Endometrium (tissue), 2 donors: ENCODE results near the gene TMEM108.

Experiments used
- FAIRE-seq: peaks from 2 replicates; lab custom pipeline; 2012; peaks lifted over from hg19 to GRCh38; lab: Jason Lieb, UNC
- donor health status: control.
- donor health status: control.

The TMEM108 gene

GRCh38 chr3:133055339-133055738 is 17.1 kb downstream of the TMEM108 start:
- FAIRE-seq, result no peak

DNA sequence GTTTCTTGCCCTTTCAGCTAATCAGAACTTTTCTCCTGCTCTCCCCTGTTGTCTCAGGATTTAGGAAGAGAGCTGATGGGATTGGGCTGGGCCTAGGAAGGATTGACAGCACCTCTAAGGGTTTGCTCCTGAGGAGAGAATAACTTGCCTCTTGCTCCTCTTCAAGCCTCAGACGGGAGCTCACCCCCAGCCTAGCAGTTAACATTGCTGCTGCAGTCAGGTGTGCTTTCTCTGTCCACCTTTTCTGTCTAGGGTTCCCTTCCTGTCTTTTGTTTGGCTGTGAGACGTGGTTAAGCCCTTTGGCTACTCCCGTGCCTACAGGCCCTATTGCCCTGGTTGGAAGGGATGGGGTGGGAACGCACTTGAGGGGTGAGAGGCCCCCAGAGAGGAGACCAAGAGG is 20.1 kb downstream of the TMEM108 start:
- no peak for FAIRE-seq

DNA sequence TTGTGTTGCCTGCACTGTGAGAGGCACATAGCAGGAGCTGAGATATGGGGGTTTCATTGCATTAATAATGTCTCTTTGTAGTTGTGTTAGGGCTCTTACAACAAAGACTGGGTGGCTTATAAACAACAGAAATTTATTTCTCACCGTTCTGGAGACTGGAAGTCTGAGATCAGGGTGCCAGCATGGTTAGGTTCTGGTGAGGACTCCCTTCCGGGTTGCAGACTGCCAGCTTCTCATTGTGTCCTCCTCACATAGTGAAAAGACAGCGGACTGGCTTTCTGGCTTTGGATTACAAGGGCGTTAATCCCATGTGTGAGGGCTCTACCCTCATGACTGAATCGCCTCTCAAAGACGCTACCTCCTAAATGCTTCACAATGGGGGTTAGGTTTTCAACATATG is 20.6 kb downstream of the TMEM108 start:
- no peak for FAIRE-seq

- FAIRE-seq, result no peak
Measured at GRCh38 chr3:133065193-133065961, 27.2 kb downstream of the TMEM108 start.

DNA sequence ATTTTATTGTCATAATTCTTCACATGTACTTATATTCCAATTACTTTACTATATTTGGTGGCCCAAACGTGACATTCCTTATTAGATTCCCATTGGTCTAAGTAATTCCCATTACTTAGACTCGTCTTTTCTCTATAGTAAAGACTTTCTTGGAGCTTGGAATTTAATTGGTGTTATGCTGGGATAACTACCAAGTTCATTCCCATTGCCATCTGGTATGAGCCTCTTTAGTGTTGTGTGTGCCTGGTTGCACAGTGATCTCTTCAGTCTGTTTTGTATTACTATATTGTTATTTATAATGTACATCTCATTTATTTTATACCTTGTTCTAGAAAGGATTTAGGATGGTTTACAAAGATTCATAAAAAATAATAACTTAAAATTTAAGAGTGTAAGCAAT is 27.8 kb downstream of the TMEM108 start:
- FAIRE-seq, result no peak

DNA sequence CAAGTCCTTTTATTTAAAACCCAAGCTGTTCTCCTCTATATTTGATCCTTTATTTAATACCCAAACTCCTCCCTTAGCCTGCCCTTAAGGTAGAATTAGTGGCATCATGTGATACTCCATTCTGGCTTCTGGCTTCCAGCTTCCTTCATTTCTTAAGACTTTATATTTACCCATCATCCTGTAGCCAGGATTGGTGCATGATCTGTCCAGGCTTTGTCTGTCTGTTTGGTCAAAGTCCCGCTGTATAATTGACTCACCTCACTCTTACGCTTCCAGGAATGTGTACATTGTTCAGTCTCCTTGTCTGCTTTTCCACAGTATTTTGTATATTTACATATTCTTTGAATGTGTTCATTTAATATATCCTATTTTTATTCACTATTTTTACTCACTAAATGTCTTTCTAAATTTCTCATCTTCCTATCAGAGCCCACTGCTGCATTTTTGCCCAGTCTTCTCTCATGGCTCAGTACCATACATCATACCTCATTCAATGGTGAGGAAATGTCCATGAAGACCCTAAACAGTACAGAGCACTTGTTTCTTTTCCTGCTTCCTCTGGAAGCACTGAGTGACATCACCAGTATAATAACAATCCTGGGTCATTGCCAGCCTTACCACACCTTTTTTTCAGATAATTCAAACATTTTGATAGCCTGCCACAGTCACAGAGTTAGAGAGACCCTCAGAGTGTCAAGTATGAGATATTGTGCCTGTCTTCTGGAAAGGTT is 31.5 kb downstream of the TMEM108 start:
- FAIRE-seq, result no peak

DNA sequence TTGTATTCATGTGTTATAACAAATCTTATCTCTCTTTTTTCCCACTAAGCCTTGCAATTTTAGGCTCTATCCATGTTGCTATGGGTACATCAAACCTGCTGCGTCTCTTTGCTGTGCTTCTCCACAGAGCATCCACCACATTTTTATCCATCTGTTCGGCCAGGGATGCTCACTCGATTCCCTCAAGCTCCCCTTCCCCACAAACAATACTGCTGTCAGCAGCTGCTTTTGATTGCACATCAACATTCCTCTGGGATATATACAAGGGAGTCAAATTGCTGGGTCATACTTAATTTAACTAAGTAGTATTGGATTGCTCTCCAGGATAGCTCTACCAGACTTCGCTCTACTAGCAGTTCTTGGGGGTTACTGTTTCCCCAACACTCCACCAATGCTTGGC is 36.8 kb downstream of the TMEM108 start:
- FAIRE-seq, result no peak

GRCh38 chr3:133077688-133078087 is 39.5 kb downstream of the TMEM108 start:
- FAIRE-seq, result no peak

DNA sequence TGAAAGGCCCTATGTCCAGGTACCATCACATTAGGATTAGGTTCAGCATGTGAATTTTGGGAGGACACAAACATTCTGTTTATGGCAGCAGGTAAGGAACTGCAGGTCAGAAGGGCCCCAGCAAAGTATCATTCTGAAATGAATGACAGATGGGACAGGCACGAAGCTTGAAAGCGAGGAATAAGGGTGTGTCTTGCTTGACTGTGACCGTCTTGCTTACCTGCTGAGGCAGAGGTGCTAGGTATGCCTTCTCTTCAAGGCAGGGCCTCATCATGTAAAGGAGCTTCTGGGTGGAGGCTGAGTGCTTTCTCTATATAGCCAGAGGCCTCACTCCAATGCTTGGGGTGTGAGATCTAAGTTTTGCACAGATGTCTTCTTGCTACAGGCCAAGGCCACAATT is 41.4 kb downstream of the TMEM108 start:
- FAIRE-seq, result no peak

DNA sequence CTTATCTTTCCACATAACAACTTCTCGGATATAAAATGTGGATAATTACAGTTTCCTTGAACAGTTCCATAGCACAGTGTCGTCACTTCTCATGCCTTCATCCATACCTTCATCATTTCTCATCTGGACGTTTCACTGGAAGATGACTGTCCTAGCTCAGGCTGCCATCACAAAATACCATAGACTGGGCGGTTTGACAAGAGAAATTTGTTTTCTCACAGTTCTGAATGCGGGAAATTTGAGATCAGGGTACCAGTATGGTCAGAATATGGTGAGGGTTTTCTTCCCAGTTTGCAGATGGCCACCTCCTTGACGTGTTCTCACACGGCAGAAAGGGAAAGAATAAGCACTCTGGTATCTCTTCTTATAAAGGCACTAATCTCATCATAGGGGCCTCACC is 42.8 kb downstream of the TMEM108 start:
- FAIRE-seq, result no peak

GRCh38 chr3:133083395-133083794 is 45.2 kb downstream of the TMEM108 start:
- FAIRE-seq, result no peak

- no peak for FAIRE-seq
Measured at GRCh38 chr3:133089906-133090485, 51.8 kb downstream of the TMEM108 start.

- no peak for FAIRE-seq
Measured at GRCh38 chr3:133092681-133093080, 54.5 kb downstream of the TMEM108 start.

DNA sequence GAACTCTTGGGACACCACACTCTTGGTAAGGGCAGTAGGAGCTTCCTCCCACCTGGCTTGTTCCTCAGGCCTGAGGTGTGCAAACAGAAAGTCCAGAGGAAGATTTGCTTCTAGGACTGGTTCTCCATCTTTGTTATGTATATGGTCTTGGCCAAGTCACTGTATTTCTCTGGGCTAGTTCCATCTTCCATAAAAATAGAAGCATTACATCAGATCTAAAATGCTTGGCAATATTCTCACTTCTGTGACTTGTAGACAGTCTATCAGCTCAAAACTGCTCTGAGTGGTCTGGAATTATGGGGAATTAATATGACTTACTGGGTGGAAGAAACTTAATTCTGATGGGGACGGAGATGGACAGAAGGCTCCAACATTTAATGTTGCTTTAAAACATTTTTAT is 55.2 kb downstream of the TMEM108 start:
- FAIRE-seq, result no peak

GRCh38 chr3:133096900-133097613 is 58.9 kb downstream of the TMEM108 start:
- FAIRE-seq, result no peak

DNA sequence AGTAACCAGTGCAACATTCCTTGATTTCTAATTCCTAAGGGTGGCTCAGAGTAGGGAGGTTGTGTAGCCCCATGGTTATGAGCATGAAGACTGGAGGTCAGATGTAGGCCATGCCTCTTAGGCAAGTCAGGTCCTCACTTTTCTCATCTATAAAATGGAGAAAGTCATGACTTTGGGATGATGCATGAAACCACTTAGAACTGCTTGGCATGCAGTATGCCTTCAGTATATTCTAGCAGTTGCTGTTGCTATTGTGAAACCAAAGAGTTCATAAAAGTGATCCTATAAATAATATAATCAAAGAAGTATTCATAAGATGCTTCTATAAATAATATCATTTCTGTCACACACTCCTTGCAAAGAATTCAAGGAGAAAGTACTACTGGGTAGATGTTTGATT is 65.5 kb downstream of the TMEM108 start:
- FAIRE-seq, result no peak

GRCh38 chr3:133106169-133106568 is 68.0 kb downstream of the TMEM108 start:
- FAIRE-seq, result no peak

DNA sequence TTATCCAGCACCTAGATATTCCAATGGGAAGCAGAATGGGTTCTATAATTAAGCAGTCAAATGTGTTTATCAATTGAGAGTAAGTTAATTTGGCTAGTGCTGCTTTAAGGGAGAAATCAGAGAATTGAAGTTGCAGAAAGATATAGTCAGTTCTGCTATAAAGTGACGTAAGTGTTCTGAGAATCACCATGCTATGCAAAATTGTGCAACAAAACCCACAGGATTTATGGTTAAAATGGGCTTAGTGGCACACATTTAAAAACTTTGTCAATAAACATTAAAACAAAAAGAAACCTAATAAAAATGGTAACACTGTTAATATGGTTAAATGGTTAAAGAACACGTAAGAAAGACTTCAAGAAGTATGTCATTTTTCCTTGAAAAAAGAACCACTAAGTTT is 74.5 kb downstream of the TMEM108 start:
- FAIRE-seq, result no peak

DNA sequence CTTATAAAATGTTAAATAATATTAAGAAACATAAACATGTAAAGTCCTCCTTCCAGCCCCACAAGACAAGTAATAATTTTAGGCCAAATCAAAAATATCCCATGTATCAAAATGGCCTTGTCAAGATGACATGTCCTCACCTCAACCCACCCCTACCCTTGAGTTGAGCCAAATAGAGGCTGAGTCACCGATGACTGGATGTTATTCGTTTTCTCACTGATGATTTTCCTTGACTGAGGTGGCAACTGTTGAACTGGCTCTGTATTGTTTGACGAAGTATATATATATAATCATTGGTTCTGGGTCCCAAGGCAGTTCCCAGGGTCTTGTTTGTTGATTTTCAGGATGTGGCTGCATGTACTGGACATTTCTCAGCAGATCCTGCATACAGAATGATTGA is 75.3 kb downstream of the TMEM108 start:
- no peak for FAIRE-seq

GRCh38 chr3:133113927-133114597 is 75.9 kb downstream of the TMEM108 start:
- FAIRE-seq, result no peak

DNA sequence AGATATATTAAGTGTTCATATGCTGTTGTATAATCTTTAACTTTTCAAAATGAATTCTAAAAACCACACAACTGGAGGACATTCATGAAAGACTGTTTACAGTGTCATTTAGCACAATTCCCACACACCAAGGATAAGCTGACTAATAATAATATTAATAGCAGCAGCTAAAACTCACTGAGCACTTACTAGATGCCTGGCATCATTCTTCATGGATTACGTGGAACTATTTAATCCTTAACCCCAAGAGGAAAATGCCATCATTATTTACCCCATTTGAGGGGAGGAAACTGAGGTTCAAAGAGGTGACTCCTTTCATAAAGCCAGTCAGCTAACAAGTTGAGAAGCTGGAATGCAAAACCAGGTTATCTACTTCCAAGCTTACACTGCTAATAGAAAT is 77.0 kb downstream of the TMEM108 start:
- no peak for FAIRE-seq

DNA sequence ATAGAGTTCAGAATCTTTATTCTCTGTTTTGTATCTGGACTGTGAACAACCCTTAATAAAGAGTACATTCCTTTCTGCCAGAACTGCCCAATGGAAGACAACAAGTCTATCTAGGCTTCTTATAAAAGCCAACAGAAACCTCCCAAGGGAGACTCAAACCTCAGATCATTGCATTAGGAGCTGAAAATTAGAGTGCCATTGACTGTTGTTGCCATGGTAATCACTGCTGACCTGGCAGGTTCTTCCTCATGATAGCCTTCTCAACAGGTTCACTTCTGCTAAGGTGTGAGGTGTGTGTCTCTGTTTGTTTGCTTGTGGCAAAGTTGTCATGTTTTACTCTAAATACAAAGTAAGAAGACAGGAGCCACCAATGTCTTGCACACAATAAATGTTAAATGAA is 79.2 kb downstream of the TMEM108 start:
- no peak for FAIRE-seq
